ENCODE data around the gene FBRSL1.

Gene FBRSL1

GRCh38 chr12:132546647-132547046 is 56.7 kb downstream of the FBRSL1 start:
- DNase-seq = no peak

GRCh38 chr12:132547205-132547740 is 57.3 kb downstream of the FBRSL1 start:
- no peak for DNase-seq

GRCh38 chr12:132548430-132549058 is 58.6 kb downstream of the FBRSL1 start:
- DNase-seq = no peak

GRCh38 chr12:132549059-132549458 is 59.1 kb downstream of the FBRSL1 start:
- DNase-seq = no peak

DNA sequence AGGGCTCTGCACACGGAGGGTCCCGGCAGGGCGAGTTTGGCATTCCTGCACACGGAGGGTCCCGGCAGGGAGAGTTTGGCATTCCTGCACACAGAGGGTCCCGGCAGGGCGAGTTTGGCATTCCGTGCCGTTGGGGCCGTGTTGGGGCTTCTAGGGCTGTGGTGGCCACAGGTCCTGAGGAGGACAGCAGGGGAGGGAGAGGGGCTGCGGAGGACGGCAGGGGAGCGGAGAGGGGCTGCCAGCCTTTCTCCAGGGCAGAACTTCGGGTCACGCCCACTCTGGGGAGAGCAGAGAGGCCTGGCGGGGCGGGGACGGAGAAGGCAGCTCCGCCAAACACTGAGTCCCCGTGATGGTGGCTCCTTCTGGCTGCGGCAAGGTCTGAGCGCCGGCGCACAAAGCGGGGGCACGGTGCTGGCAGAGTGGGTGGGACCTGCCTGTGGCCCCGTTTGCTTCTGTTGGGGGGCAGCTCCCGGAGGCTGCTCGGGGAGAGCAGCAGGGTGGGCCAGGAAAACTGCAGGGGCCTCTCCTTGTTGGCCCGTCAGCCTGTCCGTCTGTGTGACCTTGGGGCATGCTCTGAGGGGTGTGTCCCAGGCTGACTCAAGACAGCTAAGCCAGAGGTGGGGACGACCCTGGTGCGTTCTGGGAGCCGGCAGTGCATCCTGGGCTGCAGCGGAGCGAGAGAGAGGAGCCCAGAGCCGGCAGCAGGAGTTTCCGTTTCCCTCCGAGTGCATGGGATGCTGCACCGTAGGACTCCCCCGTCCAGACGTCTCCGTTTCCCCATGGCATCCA is 60.3 kb downstream of the FBRSL1 start:
- no peak for DNase-seq

DNA sequence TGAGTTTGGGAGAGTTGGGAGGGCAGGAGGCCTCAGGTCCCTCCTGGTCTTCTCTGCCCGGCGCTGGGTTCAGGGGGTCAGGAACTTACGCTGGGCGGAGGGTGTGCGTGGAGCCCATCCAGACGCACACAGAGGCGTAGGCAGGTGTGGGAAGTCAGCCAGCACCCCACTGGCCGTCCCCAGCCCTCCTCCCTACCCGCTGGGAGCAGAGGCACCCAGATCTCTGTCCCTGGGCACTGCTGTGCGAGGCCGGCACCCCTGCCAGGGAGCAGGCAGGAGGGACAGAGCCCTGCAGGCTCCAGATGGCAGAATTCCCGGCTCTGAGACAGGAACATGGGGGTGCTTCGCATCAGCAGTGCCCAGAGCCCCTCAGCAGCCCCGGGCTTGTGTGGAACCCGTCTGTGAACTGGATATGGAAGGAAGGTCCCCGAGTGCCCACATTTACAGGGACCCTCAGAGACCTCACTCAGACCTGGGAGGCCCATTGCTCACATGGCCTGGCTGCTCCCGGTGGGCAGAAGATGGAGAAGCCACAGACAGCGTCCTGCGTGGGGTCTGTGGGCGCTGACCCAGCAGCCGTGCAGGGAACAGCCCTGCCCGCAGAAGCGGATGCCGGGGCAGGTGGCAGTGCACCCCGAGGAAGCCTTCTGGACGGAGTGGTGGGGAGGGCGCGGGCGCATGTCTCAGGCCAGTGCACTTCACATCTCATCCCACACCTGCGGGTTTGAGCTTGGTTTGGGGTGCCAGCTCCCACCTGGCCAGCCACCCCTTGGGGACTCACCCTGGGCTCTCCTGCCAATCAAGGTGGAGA is 61.1 kb downstream of the FBRSL1 start:
- DNase-seq = no peak

DNA sequence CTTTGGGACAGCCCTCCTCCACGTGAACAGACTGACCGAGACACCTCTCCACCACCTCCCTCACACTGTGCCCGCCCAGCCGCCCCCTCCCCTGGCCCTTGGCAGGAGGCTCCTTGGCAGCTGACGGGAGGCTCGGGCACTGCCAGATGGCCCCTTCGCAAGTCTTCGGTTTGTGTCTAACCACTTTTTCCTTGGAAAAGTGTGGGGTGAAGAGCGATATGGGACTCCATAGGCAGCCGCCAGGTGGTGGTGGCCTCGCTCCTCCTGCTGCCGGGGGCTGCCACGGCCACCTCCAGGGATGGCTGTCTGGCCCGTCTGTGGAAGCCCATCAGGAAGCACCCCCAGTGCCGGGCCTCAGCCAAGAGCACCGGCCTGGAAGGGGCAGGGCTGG is 61.7 kb downstream of the FBRSL1 start:
- DNase-seq = no peak

- peak; percentile 15 to 25 for DNase-seq
Observed at GRCh38 chr12:132554845-132555630, 65.1 kb downstream of the FBRSL1 start.

DNA sequence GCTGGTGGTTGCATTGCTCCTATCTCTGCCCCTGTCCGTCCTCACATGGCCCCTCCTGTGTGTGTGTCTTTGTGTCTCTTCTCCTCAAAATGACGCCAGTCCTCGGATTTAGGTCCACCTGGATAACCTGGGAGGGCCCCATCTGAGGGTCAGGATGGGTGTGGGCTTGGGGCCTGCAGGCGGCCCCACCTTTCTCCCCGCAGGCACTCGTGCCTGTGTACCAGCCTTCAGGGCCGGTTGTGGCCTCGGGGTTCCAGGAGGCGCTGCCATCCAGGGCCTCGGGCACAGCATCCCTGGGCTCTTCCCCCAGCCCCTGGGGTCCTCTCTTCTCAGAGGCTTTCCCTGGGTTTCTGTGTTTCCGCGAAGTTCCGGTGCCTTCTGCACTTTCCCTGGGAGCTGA is 65.7 kb downstream of the FBRSL1 start:
- no peak for DNase-seq

DNA sequence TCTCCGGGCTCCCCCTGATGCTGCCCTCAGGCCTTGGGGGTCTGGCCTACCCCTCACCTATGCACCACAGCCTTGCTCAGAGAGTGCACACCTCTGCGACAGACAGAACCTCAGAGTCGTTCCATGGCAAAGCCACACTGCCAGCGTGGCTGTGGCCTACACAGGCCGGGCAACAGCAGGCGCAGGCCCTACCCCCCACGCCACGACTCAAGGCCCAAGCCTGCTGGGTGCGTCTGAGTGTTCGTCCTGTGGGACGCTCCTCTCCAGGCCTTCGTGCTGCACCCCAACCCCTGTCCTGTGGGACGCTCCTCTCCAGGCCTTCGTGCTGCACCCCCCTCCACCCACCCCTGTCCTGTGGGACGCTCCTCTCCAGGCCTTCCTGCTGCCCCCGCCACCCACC is 66.3 kb downstream of the FBRSL1 start:
- DNase-seq = no peak

DNA sequence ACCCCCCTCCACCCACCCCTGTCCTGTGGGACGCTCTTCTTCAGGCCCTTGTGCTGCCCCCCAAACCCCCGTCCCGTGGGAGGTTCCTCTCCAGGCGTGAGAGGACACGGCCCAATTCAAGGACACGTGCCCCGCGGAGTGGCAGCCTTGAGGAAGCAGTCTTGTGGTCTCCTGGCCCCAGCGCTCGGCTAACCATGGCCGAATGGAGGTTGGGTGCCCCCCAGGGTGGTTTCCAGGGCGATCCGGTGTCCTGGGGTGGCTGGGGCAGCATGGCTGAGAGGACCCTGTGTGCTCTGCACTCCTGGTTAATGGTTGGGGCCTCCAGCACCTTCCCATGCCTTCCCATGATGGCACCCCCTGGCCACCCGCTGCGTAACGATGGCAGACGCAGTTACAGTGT is 66.8 kb downstream of the FBRSL1 start:
- DNase-seq = no peak

DNA sequence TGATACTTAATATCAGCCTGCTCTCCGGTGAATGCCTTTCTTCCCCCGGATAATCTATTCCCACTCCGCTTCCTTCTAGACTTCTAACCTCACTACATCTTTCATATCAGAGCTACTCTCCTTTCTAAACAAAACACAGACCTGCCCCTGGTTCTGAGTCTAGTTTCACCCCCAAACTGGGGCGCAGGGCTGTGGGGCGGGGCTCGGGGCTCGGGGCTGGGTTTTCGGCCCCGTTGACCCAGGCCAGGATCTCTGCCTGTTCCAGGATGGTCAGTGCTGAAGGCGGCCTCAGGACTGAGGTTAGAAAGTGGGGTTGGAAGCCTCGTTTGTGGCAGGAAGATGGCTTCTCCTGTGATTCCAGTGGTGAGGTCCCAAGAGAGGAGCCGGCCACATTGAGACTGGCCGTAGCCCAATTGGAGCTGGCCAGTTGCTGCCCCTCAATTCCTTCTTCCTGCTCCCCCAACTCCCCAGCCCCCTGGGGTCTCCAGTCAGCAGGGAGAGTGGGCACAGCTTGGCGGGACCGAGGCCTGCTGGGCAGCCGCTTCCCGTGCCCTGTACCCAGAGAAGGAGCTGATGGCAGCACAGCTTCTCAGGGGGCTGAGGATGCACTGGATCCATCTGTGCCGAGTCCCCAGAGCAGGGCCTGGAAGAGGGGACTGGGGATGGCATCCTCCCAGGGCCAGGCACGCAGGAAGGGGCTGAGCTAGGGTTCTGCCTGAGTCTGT is 67.5 kb downstream of the FBRSL1 start:
- DNase-seq = no peak

- peak; percentile 67 to 75 for DNase-seq
Observed at GRCh38 chr12:132558042-132558856, 68.3 kb downstream of the FBRSL1 start.

DNA sequence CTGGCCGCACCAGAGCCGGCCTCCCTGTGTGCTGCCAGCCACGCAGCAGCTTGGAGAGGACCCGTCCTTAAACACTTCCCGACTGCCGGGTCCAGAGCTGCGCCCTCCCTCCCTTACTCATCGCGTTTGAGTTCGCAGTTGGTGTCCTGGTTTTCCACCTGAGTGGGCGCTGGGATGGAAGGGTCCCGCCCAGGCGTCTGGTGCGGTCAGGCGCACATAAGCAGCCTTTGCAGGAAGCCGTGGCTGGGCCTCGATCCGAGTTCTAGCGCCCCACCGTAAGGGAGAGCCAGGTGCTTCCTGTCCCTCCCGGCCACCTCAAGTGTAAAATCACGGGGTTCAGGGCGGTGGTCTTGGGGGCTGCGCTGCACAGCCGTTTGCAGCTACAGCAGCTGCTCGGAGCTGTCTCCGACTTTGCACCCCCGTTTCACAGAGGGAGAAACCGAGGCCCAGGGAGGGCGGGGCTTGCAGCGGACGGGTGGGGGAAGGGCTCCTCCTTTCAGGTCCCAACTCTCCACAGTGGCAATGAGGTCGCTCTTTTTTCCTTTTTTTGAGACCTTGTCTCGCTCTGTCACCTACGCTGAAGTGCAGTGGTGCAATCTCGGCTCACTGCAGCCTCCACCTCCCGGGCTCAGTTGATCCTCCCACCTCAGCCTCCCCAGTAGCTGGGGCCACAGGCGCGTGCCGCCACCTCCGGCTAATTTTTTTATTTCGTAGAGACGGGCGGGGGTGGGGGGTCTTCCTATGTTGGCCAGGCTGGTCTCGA is 69.1 kb downstream of the FBRSL1 start:
- peak in 1 of 2 experiments; percentile 4 for DNase-seq

- DNase-seq = peak; percentile 22 to 27
Observed at GRCh38 chr12:132559652-132560363, 69.9 kb downstream of the FBRSL1 start.

DNA sequence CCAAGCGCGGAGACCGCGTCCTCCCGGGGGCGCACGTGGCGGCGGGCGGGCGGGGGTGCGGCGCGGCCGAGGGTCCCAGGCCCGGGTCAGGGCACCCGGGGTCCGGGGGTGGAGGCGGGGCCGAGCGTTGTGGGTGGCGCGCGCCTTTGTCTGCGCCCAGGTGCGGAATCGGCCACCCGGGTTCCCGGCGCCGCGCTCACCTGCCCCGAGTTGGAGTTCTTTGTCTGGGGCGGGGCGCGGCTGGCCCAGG is 70.3 kb downstream of the FBRSL1 start:
- DNase-seq = peak in 1 of 2 experiments; percentile 1

DNA sequence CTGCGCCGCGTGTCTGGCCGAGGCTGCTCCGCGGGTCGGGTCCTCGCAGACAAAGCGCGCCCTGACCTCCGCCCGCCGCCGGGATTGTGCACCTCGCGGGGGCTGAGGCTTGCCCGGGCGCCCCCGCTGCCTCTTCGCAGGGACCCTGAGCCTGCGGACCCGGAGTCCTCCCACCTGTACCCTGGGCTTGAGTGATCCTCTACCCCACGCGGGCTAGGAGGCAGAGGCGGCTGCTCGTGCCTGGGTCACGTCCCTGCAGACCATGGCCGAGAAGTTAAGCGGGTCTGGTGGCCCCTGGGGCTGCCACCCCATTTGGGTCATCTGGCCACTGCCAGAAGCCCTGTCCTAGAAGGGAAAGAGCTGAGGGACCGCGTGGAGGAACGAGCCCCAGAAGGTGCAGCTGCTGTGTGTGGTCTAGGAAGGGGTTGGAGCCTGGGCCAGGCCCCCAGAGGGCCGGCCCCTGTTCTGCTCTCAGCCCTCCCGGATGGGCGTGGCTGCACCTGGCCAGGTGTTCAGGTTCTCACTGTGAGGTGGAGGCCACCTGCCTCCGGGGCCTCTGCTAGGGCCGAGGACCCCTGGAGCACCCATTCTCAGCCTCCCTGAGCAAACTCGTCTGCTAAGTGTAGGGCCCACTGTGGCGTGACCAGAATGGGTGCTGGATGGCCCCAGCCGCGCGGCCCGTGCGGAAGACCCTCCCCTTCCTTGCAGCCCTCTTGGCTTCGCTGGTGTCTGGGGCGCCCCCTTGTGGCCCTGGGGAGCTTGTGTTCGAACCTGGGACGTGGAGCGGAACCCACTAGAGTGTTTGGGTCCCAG is 70.9 kb downstream of the FBRSL1 start:
- peak; percentile 69 to 72 for DNase-seq

Measured in AML-193 (cell line).